Gastrocnemius medialis (tissue), 4 donors: ENCODE measurements around the gene RFFL. TPM values are rescaled to one million over a fixed set of nuclear protein-coding genes. Genes with fewer than 3 reads are reported as not detected.

Experiments used
- ATAC-seq, 2 donors: fragments of 150-250 bp; one replicate each; pipeline ENCODE4 v1.9.1; 2016
- DNase-seq, 2 donors: peaks; one replicate each; pipeline ENCODE4 v3.0.0-alpha.2; 2019
- H3K27ac ChIP-seq, 4 donors: fragments of 200-600 bp; sonication (generic); 1 replicate in 1 of 4; 2 replicates in 3 of 4; pipeline ENCODE4 v1.5.1; 2016 to 2018; ENCODE audit warnings: mild to moderate bottlenecking in 2 of 4, moderate library complexity in 1 of 4
- H3K27me3 ChIP-seq, 3 donors: fragments of 200-600 bp; sonication (generic) in 2 of 3; 1 replicate in 1 of 3; 2 replicates in 2 of 3; pipeline versions ENCODE4 v1.5.1 to v1.6.0; 2016 to 2019; ENCODE audit warnings: mild to moderate bottlenecking in 1 of 3, moderate library complexity in 1 of 3
- H3K36me3 ChIP-seq, 2 donors: fragments of 200-600 bp; sonication (generic) in 1 of 2; one replicate each; pipeline ENCODE4 v1.5.1; 2017 to 2018
- H3K4me1 ChIP-seq, 2 donors: fragments of 200-600 bp; sonication (generic) in 1 of 2; one replicate each; pipeline ENCODE4 v1.5.1; 2016 to 2017; ENCODE audit warnings: mild to moderate bottlenecking in 2 of 2
- H3K4me3 ChIP-seq, 4 donors: fragments of 200-600 bp; sonication (generic) in 3 of 4; 1 replicate in 1 of 4; 2 replicates in 3 of 4; pipeline ENCODE4 v1.5.1; 2016 to 2019; ENCODE audit warnings: mild to moderate bottlenecking in 2 of 4
- H3K9me3 ChIP-seq, 3 donors: fragments of 200-600 bp; sonication (generic) in 2 of 3; 1 replicate in 1 of 3; 2 replicates in 2 of 3; pipeline ENCODE4 v1.5.1; 2016 to 2019
- POLR2A ChIP-seq, 2 donors: fragments of 450-650 bp; IDR thresholded peaks; one replicate each; pipeline ENCODE4 v1.6.1; 2017; ENCODE audit warnings: antibody characterized with exemption in 2 of 2, mild to moderate bottlenecking in 2 of 2, moderate library complexity in 2 of 2
- in situ Hi-C, 4 donors: fragments of 200-750 bp; cut with MboI; loops; one replicate each; pipeline versions ENCODE4 v1.15.0 to v1.8.0; 2017; ENCODE audit warnings: low sequenced_read_pairs in 4 of 4
- intact Hi-C: fragments of 100-400 bp; cut with DNase I; formaldehyde crosslinking; loops from one replicate; pipeline ENCODE4 v1.15.1; 2023; ENCODE audit warnings: low total_unique reads
- total RNA-seq, 4 donors: library from RNA; depleted of rRNA; stranded (reverse); fragments of >200 nt; gene quantifications; one replicate each; pipeline versions ENCODE4 v1.1.0 to v1.2.3, GENCODE V29; 2016
- TF ChIP-seq, protein P1 (sequence below), 5 experiments: fragments of 450-650 bp in 3 of 5; fragments of 200-600 bp in 2 of 5; sonication (generic) in 2 of 5; IDR thresholded peaks in 4 of 5; conservative IDR thresholded peaks in 1 of 5; 1 replicate in 4 of 5; 2 replicates in 1 of 5; pipeline ENCODE4 v1.5.1; 2016 to 2019; ENCODE audit warnings: antibody characterized with exemption in 5 of 5, mild to moderate bottlenecking in 3 of 5, moderate library complexity in 3 of 5

The RFFL gene
- total RNA-seq, 4 donors from 2014 or later, result 17.4 to 65.7 (median 35.0) TPM

GRCh38 chr17:35101036-35101435, 37.5 kb upstream of the RFFL start:
- H3K27me3 ChIP-seq, result no peaks in the 10 kb centered on the region
- no peaks in the 10 kb centered on the region for H3K4me1 ChIP-seq
- in situ Hi-C loops, result loop anchor here in 2 of 4 donors (25.0 kb wide), 2 partner anchors 264 to 564 kb away; no protein-coding TSS in a partner anchor
- intact Hi-C loops, result no loop called here
- no peak for DNase-seq
- H3K27ac ChIP-seq, result no peak overlapping the region
- TF ChIP-seq, protein P1, sequence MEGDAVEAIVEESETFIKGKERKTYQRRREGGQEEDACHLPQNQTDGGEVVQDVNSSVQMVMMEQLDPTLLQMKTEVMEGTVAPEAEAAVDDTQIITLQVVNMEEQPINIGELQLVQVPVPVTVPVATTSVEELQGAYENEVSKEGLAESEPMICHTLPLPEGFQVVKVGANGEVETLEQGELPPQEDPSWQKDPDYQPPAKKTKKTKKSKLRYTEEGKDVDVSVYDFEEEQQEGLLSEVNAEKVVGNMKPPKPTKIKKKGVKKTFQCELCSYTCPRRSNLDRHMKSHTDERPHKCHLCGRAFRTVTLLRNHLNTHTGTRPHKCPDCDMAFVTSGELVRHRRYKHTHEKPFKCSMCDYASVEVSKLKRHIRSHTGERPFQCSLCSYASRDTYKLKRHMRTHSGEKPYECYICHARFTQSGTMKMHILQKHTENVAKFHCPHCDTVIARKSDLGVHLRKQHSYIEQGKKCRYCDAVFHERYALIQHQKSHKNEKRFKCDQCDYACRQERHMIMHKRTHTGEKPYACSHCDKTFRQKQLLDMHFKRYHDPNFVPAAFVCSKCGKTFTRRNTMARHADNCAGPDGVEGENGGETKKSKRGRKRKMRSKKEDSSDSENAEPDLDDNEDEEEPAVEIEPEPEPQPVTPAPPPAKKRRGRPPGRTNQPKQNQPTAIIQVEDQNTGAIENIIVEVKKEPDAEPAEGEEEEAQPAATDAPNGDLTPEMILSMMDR (IDR thresholded peaks at IDR 0.05 in 4 of 5, conservative IDR thresholded peaks at IDR 0.05 in 1 of 5), result no peak
- no peak for TF ChIP-seq POLR2A (IDR thresholded peaks at IDR 0.05)
- H3K4me3 ChIP-seq, result no peak overlapping the region
- no peaks in the 10 kb centered on the region for H3K9me3 ChIP-seq
- no peak for ATAC-seq
- peaks cover 0 to 36% of the 10 kb centered on the region in 2 donors for H3K36me3 ChIP-seq

DNA sequence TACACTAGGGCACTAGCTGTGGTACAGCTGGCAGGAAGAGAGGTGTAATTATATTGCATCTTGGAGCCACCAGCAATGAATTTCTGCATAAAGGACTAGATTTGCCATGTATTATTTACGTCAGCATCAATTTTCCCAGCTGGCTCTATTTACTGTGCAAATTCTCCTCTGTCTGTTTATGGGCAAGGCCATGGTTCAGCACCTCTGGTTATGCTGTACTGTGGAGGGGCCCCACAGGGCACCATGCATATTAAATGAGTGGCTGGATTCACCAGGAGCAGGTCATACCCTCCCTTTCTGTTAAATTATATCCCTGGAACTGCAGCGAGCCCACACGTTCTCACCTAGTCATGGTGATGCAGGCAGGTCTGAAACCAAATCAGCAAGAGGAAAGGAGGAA, 36.4 kb upstream of the RFFL start:
- H3K9me3 ChIP-seq, result no peaks in the 10 kb centered on the region
- DNase-seq (no peak), ATAC-seq (no peak)
- no peak overlapping the region for H3K4me3 ChIP-seq
- no peaks in the 10 kb centered on the region for H3K27me3 ChIP-seq
- no peak for TF ChIP-seq POLR2A (IDR thresholded peaks at IDR 0.05)
- TF ChIP-seq, protein P1 (IDR thresholded peaks at IDR 0.05 in 4 of 5, conservative IDR thresholded peaks at IDR 0.05 in 1 of 5), result no peak
- no peak overlapping the region for H3K27ac ChIP-seq
- peaks cover 0 to 32% of the 10 kb centered on the region in 2 donors for H3K36me3 ChIP-seq
- intact Hi-C loops (no loop called here), in situ Hi-C loops (loop anchor here in 3 of 4 donors (10.0 to 25.0 kb wide), 5 partner anchors 95 to 563 kb away; partner anchors contain the start of gene LIG3 (in 1 of the 3))
- H3K4me1 ChIP-seq, result no peaks in the 10 kb centered on the region

- Histone ChIP-seq H3K9me3 (no peaks in the 10 kb centered on the region), H3K4me3 (no peak overlapping the region), H3K4me1 (no peaks in the 10 kb centered on the region), H3K36me3 (peaks cover 0 to 25% of the 10 kb centered on the region in 2 donors), H3K27ac (no peak overlapping the region), H3K27me3 (no peaks in the 10 kb centered on the region)
- in situ Hi-C loops, result loop anchor here in 3 of 4 donors (10.0 to 25.0 kb wide), 3 partner anchors 93 to 110 kb away; partner anchors contain the start of gene LIG3 (in 1 of the 3)
- no peak for DNase-seq
- ATAC-seq, result no peak
- TF ChIP-seq, protein P1 (IDR thresholded peaks at IDR 0.05 in 4 of 5, conservative IDR thresholded peaks at IDR 0.05 in 1 of 5), result no peak
- no peak for TF ChIP-seq POLR2A (IDR thresholded peaks at IDR 0.05)
- intact Hi-C loops, result no loop called here
Measured at GRCh38 chr17:35097776-35098175, 34.3 kb upstream of the RFFL start.

GRCh38 chr17:35095741-35096140, 32.2 kb upstream of the RFFL start:
- DNase-seq (no peak), ATAC-seq (no peak)
- Histone ChIP-seq H3K27me3 (no peaks in the 10 kb centered on the region), H3K4me1 (no peaks in the 10 kb centered on the region), H3K4me3 (no peak overlapping the region), H3K9me3 (no peaks in the 10 kb centered on the region), H3K27ac (no peak overlapping the region), H3K36me3 (peaks cover 0 to 13% of the 10 kb centered on the region in 2 donors)
- TF ChIP-seq, protein P1 (IDR thresholded peaks at IDR 0.05 in 4 of 5, conservative IDR thresholded peaks at IDR 0.05 in 1 of 5), result no peak
- TF ChIP-seq POLR2A (IDR thresholded peaks at IDR 0.05), result no peak
- intact Hi-C loops (no loop called here), in situ Hi-C loops (loop anchor here in 3 of 4 donors (10.0 to 25.0 kb wide), 3 partner anchors 91 to 108 kb away; partner anchors contain the start of gene LIG3 (in 1 of the 3))
